GM12878 (cell line): ENCODE measurements around the gene TMEM14C.

ENCODE experiments used
- BHLHE40 ChIP-seq, 2 experiments: fragments of 450-650 bp in 1 of 2; IDR thresholded peaks; 2 replicates each; pipeline ENCODE4 v1.6.1; 2011 to 2017; ENCODE audit warnings: low read depth in 2 of 2, borderline replicate concordance in 1 of 2, improper control_type of control experiment in 1 of 2, low read length in 1 of 2, mild to moderate bottlenecking in 1 of 2
- CBX3 ChIP-seq: fragments of 200-600 bp; sonication (generic); IDR thresholded peaks from 2 replicates; pipeline ENCODE4 v1.6.1; 2016; ENCODE audit warnings: low read depth, borderline replicate concordance
- CEBPB ChIP-seq, 2 experiments: fragments of 150-350 bp in 1 of 2; IDR thresholded peaks; 2 replicates each; pipeline ENCODE4 v1.6.1; 2012 to 2014; ENCODE audit warnings: low read depth in 2 of 2, low read length in 2 of 2, borderline replicate concordance in 1 of 2, inconsistent platforms in 1 of 2
- EZH2 ChIP-seq: IDR thresholded peaks from 2 replicates; pipeline ENCODE4 v1.6.1; 2012; ENCODE audit warnings: low read depth, mild to moderate bottlenecking, control low read depth, inconsistent platforms, low read length, borderline replicate concordance; ENCODE audit not compliant: control insufficient read depth
- GATAD2B ChIP-seq: fragments of 450-650 bp; conservative IDR thresholded peaks from 2 replicates; pipeline ENCODE4 v1.6.1; 2017; ENCODE audit warnings: low read depth, mild to moderate bottlenecking, moderate library complexity
- MYC ChIP-seq: IDR thresholded peaks from 2 replicates; pipeline ENCODE4 v1.6.1; 2011; ENCODE audit warnings: mild to moderate bottlenecking, low read length, moderate library complexity, inconsistent platforms; ENCODE audit not compliant: insufficient read depth, insufficient replicate concordance, insufficient read length, severe bottlenecking
- POLR2A ChIP-seq: IDR thresholded peaks from 2 replicates; pipeline ENCODE4 v1.6.1; 2011; ENCODE audit warnings: low read depth, mild to moderate bottlenecking, low read length
- REST ChIP-seq: IDR thresholded peaks from 2 replicates; pipeline ENCODE4 v1.6.1; 2012; ENCODE audit warnings: mild to moderate bottlenecking, low read depth, low read length
- SKIL ChIP-seq: fragments of 450-650 bp; IDR thresholded peaks from 2 replicates; pipeline ENCODE4 v1.6.1; 2017; ENCODE audit warnings: mild to moderate bottlenecking, low read depth, inconsistent platforms; ENCODE audit not compliant: poor library complexity, severe bottlenecking

- TF ChIP-seq CBX3 (no peak), CEBPB (IDR thresholded peaks at IDR 0.05; ENCODE audit: borderline replicate concordance in 1 of 2, low read depth in 2 of 2, low read length in 2 of 2) (no peak), SKIL (no peak), MYC (no peak), BHLHE40 (IDR thresholded peaks at IDR 0.05; ENCODE audit: borderline replicate concordance in 1 of 2, low read depth in 2 of 2, low read length in 1 of 2) (0 out of 4 replicates have a peak, but pooled peaks of 1 of the 2 experiments have one; percentile 4), REST (no peak), POLR2A (peak; percentile 78), GATAD2B (peak; percentile 45; the same call in 1 of the 2 replicates), EZH2 (no peak)
Measured at GRCh38 chr6:10720265-10720959, 2.5 kb upstream of the TMEM14C start.
